ENCODE measurements around the gene FBXO41. TPM values are rescaled to one million over a fixed set of nuclear protein-coding genes. Genes with fewer than 3 reads are reported as not detected.

Gene FBXO41
- total and polyA plus RNA-seq, 9 of the 15 experiments (the other 6 are each of a cell fraction or from before 2014, with no cell fraction given): 0.21 to 8.2 (median 3.5) TPM

DNA sequence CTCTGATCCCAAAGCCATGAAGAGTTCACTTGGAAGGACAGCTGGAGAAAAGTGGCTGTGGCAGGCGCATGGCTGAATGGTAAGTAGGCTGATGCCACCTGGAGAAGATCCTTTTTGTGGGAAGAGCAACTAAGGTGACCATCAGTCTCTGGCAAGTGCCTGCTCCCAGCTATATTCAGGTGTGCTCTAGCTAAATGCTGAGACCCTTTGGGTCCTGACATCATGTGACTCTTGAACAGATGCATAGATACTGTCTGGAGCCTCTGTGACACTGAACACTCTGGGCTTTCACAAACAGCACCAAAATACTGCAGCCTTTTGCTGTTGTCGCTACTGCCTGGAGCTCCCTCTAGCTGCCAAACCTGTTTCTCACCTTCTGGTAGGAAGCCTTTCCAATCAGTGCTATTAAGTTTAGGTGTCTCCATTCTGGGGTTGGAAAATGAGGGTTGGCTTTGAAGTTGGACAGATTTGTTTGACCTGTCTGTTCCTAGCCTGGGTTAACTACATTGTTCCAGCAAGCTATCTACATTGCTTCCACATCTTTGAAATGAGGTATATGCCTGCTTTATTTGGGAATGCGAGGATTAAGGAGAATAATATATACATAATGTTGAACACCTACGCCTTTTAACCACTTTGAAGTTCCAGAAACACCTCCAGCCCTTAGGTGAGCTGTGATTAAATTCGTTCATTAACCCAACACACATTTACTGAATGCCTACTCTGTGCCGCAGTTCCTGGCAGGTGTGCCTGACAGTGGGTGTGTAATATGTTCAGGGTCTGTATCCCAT, 6.0 kb upstream of the FBXO41 start (continued):
- TF ChIP-seq, protein P1, sequence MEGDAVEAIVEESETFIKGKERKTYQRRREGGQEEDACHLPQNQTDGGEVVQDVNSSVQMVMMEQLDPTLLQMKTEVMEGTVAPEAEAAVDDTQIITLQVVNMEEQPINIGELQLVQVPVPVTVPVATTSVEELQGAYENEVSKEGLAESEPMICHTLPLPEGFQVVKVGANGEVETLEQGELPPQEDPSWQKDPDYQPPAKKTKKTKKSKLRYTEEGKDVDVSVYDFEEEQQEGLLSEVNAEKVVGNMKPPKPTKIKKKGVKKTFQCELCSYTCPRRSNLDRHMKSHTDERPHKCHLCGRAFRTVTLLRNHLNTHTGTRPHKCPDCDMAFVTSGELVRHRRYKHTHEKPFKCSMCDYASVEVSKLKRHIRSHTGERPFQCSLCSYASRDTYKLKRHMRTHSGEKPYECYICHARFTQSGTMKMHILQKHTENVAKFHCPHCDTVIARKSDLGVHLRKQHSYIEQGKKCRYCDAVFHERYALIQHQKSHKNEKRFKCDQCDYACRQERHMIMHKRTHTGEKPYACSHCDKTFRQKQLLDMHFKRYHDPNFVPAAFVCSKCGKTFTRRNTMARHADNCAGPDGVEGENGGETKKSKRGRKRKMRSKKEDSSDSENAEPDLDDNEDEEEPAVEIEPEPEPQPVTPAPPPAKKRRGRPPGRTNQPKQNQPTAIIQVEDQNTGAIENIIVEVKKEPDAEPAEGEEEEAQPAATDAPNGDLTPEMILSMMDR (IDR thresholded peaks at IDR 0.05 in 2 of 3, conservative IDR thresholded peaks at IDR 0.05 in 1 of 3; ENCODE audit: insufficient read depth in 2 of 3, low read depth in 1 of 3, low read length in 3 of 3): peak; percentile 59 to 74 (median 63)
- TF ChIP-seq MTF1 (CRISPR knock-in tag; IDR thresholded peaks at IDR 0.05; ENCODE audit: borderline replicate concordance) (no peak), TAF1 (IDR thresholded peaks at IDR 0.05; ENCODE audit: control insufficient read depth, extremely low read depth, insufficient read depth, low read length, severe bottlenecking) (no peak), ZNF354B (CRISPR knock-in tag; IDR thresholded peaks at IDR 0.05) (no peak), POLR2AphosphoS5 (IDR thresholded peaks at IDR 0.05; ENCODE audit: control insufficient read depth, insufficient read depth, low read depth, low read length) (no peak), MCM2 (IDR thresholded peaks at IDR 0.05; ENCODE audit: low read depth) (no peak), HNRNPL (IDR thresholded peaks at IDR 0.05; ENCODE audit: low read depth, low read length) (no peak), RAD21 (CRISPR knock-in tag; conservative IDR thresholded peaks at IDR 0.05 in 1 of 2, IDR thresholded peaks at IDR 0.05 in 1 of 2) (peak in 1 of 2 experiments; percentile 38; a peak in 2 of 4 replicates), ZBTB1 (CRISPR knock-in tag; IDR thresholded peaks at IDR 0.05; ENCODE audit: borderline replicate concordance, low read depth) (no peak), NONO (IDR thresholded peaks at IDR 0.05; ENCODE audit: low read depth in 2 of 2, low read length in 1 of 2) (no peak), ZNF212 (CRISPR knock-in tag; IDR thresholded peaks at IDR 0.05) (no peak), POLR2B (IDR thresholded peaks at IDR 0.05; ENCODE audit: low read depth, partially characterized antibody) (no peak), ZNF347 (CRISPR knock-in tag; IDR thresholded peaks at IDR 0.05; ENCODE audit: low read depth) (no peak)
- TF ChIP-seq, protein P2, sequence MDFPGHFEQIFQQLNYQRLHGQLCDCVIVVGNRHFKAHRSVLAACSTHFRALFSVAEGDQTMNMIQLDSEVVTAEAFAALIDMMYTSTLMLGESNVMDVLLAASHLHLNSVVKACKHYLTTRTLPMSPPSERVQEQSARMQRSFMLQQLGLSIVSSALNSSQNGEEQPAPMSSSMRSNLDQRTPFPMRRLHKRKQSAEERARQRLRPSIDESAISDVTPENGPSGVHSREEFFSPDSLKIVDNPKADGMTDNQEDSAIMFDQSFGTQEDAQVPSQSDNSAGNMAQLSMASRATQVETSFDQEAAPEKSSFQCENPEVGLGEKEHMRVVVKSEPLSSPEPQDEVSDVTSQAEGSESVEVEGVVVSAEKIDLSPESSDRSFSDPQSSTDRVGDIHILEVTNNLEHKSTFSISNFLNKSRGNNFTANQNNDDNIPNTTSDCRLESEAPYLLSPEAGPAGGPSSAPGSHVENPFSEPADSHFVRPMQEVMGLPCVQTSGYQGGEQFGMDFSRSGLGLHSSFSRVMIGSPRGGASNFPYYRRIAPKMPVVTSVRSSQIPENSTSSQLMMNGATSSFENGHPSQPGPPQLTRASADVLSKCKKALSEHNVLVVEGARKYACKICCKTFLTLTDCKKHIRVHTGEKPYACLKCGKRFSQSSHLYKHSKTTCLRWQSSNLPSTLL (IDR thresholded peaks at IDR 0.05): no peak
- TF ChIP-seq, protein P3, sequence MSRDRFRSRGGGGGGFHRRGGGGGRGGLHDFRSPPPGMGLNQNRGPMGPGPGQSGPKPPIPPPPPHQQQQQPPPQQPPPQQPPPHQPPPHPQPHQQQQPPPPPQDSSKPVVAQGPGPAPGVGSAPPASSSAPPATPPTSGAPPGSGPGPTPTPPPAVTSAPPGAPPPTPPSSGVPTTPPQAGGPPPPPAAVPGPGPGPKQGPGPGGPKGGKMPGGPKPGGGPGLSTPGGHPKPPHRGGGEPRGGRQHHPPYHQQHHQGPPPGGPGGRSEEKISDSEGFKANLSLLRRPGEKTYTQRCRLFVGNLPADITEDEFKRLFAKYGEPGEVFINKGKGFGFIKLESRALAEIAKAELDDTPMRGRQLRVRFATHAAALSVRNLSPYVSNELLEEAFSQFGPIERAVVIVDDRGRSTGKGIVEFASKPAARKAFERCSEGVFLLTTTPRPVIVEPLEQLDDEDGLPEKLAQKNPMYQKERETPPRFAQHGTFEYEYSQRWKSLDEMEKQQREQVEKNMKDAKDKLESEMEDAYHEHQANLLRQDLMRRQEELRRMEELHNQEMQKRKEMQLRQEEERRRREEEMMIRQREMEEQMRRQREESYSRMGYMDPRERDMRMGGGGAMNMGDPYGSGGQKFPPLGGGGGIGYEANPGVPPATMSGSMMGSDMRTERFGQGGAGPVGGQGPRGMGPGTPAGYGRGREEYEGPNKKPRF (IDR thresholded peaks at IDR 0.05; ENCODE audit: low read depth, low read length): no peak
- TF ChIP-seq, protein P4, sequence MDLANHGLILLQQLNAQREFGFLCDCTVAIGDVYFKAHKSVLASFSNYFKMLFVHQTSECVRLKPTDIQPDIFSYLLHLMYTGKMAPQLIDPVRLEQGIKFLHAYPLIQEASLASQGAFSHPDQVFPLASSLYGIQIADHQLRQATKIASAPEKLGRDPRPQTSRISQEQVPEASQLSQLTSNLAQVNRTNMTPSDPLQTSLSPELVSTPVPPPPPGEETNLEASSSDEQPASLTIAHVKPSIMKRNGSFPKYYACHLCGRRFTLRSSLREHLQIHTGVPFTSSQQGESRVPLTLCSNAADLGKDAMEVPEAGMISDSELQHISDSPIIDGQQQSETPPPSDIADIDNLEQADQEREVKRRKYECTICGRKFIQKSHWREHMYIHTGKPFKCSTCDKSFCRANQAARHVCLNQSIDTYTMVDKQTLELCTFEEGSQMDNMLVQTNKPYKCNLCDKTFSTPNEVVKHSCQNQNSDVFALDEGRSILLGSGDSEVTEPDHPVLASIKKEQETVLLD (IDR thresholded peaks at IDR 0.05): no peak
- TF ChIP-seq, protein P5, sequence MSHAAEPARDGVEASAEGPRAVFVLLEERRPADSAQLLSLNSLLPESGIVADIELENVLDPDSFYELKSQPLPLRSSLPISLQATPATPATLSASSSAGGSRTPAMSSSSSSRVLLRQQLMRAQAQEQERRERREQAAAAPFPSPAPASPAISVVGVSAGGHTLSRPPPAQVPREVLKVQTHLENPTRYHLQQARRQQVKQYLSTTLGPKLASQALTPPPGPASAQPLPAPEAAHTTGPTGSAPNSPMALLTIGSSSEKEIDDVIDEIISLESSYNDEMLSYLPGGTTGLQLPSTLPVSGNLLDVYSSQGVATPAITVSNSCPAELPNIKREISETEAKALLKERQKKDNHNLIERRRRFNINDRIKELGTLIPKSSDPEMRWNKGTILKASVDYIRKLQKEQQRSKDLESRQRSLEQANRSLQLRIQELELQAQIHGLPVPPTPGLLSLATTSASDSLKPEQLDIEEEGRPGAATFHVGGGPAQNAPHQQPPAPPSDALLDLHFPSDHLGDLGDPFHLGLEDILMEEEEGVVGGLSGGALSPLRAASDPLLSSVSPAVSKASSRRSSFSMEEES (CRISPR knock-in tag; IDR thresholded peaks at IDR 0.05): peak; percentile 59
